CD14-positive monocyte (primary cell): ENCODE measurements around the gene SNAPC4. TPM values are rescaled to one million over a fixed set of nuclear protein-coding genes. Genes with fewer than 3 reads are reported as not detected.

Source experiments
- DNase-seq, 3 donors: peaks; one replicate each; pipeline ENCODE4 v3.0.0-alpha.2; 2011 to 2022
- H2AFZ ChIP-seq: 2 replicates; pipeline ENCODE4 v1.6.0; 2012; ENCODE audit warnings: mild to moderate bottlenecking, low read depth, low read length, inconsistent platforms; ENCODE audit not compliant: insufficient read depth, poor library complexity, severe bottlenecking
- H3K27ac ChIP-seq, 2 donors: 1 replicate in 1 of 2; 2 replicates in 1 of 2; pipeline ENCODE4 v1.5.1; 2012 to 2013; ENCODE audit warnings: low read length in 2 of 2, control low read depth in 1 of 2, inconsistent platforms in 1 of 2, low read depth in 1 of 2, mild to moderate bottlenecking in 1 of 2
- H3K27me3 ChIP-seq, 2 donors: one replicate each; pipeline versions ENCODE4 v1.6.0 to v1.6.1; 2011 to 2013; ENCODE audit warnings: low read length in 2 of 2; ENCODE audit not compliant: control insufficient read depth in 2 of 2, insufficient read depth in 2 of 2
- H3K36me3 ChIP-seq, 2 donors: replicated peaks in 1 of 2; 1 replicate in 1 of 2; 2 replicates in 1 of 2; pipeline versions ENCODE4 v1.5.1 to v1.6.1; 2012 to 2013; ENCODE audit warnings: low read length in 2 of 2, control low read depth in 1 of 2, inconsistent platforms in 1 of 2, mild to moderate bottlenecking in 1 of 2; ENCODE audit not compliant: insufficient read depth in 2 of 2, control insufficient read depth in 1 of 2
- H3K4me1 ChIP-seq, 2 donors: 1 replicate in 1 of 2; 2 replicates in 1 of 2; pipeline versions ENCODE4 v1.5.1 to v1.6.1; 2012 to 2013; ENCODE audit warnings: low read length in 2 of 2, control low read depth in 1 of 2, inconsistent platforms in 1 of 2, mild to moderate bottlenecking in 1 of 2, moderate library complexity in 1 of 2; ENCODE audit not compliant: insufficient read depth in 2 of 2, control insufficient read depth in 1 of 2
- H3K4me2 ChIP-seq: replicated peaks from 2 replicates; pipeline ENCODE3; 2012; ENCODE audit warnings: low read length, moderate library complexity, mild to moderate bottlenecking; ENCODE audit not compliant: poor library complexity, severe bottlenecking; ENCODE audit errors: extremely low read depth
- H3K4me3 ChIP-seq, 3 experiments: fragments of 200-600 bp in 1 of 3; sonication (generic) in 1 of 3; replicated peaks in 1 of 3; 1 replicate in 2 of 3; 2 replicates in 1 of 3; pipeline ENCODE4 v1.5.1; 2011 to 2013; ENCODE audit warnings: low read length in 3 of 3, mild to moderate bottlenecking in 3 of 3, control low read depth in 2 of 3, low read depth in 2 of 3, inconsistent platforms in 1 of 3, moderate library complexity in 1 of 3
- H3K79me2 ChIP-seq: 2 replicates; pipeline ENCODE4 v1.6.0; 2012; ENCODE audit warnings: mild to moderate bottlenecking, control low read depth, inconsistent platforms, low read length, moderate library complexity; ENCODE audit not compliant: insufficient read depth
- H3K9ac ChIP-seq: 2 replicates; pipeline ENCODE4 v1.6.0; 2017; ENCODE audit warnings: low read length, mild to moderate bottlenecking; ENCODE audit not compliant: insufficient read depth, poor library complexity, severe bottlenecking
- H3K9me3 ChIP-seq, 2 donors: replicated peaks in 1 of 2; 1 replicate in 1 of 2; 2 replicates in 1 of 2; pipeline versions ENCODE4 v1.5.1 to v1.6.1; 2012 to 2013; ENCODE audit warnings: low read length in 2 of 2, control low read depth in 1 of 2; ENCODE audit not compliant: control insufficient read depth in 1 of 2, insufficient read depth in 1 of 2
- H4K20me1 ChIP-seq: 2 replicates; pipeline ENCODE4 v1.6.0; 2012; ENCODE audit warnings: mild to moderate bottlenecking, low read length, control low read depth, moderate library complexity; ENCODE audit not compliant: insufficient read depth
- H3K27ac Mint-ChIP-seq, 7 donors: one replicate each; pipeline ENCODE4 v1.8.0; 2020; ENCODE audit warnings: mild to moderate bottlenecking in 7 of 7, mixed read lengths in 7 of 7, moderate library complexity in 6 of 7, inconsistent platforms in 2 of 7
- H3K27me3 Mint-ChIP-seq, 3 donors: one replicate each; pipeline ENCODE4 v1.8.0; 2021 to 2022; ENCODE audit warnings: low read depth in 3 of 3, mild to moderate bottlenecking in 3 of 3, mixed read lengths in 3 of 3, moderate library complexity in 3 of 3, inconsistent platforms in 1 of 3
- H3K36me3 Mint-ChIP-seq, 2 donors: one replicate each; pipeline ENCODE4 v1.8.0; 2020; ENCODE audit warnings: mixed read lengths in 2 of 2, inconsistent platforms in 1 of 2, mild to moderate bottlenecking in 1 of 2
- H3K4me1 Mint-ChIP-seq: one replicate; pipeline ENCODE4 v1.8.0; 2020; ENCODE audit warnings: mild to moderate bottlenecking, mixed read lengths
- H3K4me3 Mint-ChIP-seq, 2 donors: one replicate each; pipeline ENCODE4 v1.8.0; 2020; ENCODE audit warnings: mild to moderate bottlenecking in 2 of 2, mixed read lengths in 2 of 2, moderate library complexity in 1 of 2
- H3K9me3 Mint-ChIP-seq, 7 donors: one replicate each; pipeline ENCODE4 v1.8.0; 2020 to 2022; ENCODE audit warnings: mixed read lengths in 7 of 7, mild to moderate bottlenecking in 6 of 7, moderate library complexity in 6 of 7, inconsistent platforms in 2 of 7
- CTCF ChIP-seq: fragments of 200-600 bp; IDR thresholded peaks from one replicate; pipeline ENCODE4 v1.8.0; 2022; ENCODE audit warnings: antibody characterized with exemption, mild to moderate bottlenecking
- WGBS: methylation state at CpG from one replicate; pipeline ENCODE4 v1.1.5; 2013; ENCODE audit warnings: missing lambda C conversion rate; ENCODE audit not compliant: insufficient coverage; 5-methylcytosine and 5-hydroxymethylcytosine counted together
- intact Hi-C, 2 donors: fragments of 100-400 bp; cut with micrococcal nuclease; formaldehyde crosslinking; loops; one replicate each; pipeline versions ENCODE4 v1.15.0 to v1.15.1; 2023
- polyA plus RNA-seq, 3 donors: library from polyadenylated mRNA; depleted of rRNA in 1 of 3; unstranded in 2 of 3; stranded (reverse) in 1 of 3; fragments of 300-500 nt in 2 of 3; fragments of >200 nt in 1 of 3; fragmentation: Illumina TruSeq in 2 of 3; gene quantifications; 1 replicate in 2 of 3; 2 replicates in 1 of 3; pipeline ENCODE4 v1.2.3, GENCODE V29; 2012 to 2021

Gene SNAPC4
- polyA plus RNA-seq, 3 donors, result 0.59 to 6.7 (median 1.2) TPM

- Histone ChIP-seq H3K27me3 (no peaks in the 10 kb centered on the region), H4K20me1 (peaks cover 14% of the 10 kb centered on the region), H3K9ac (peak within 1 kb of the TSS; percentile 78), H3K36me3 (peaks cover 16 to 21% of the 10 kb centered on the region in 2 donors), H2AFZ (peak within 1 kb of the TSS; percentile 81), H3K4me2 (peak within 1 kb of the TSS; percentile 80), H3K4me1 (peaks cover 35 to 42% of the 10 kb centered on the region in 2 donors), H3K79me2 (no peaks in the 10 kb centered on the region), H3K27ac (peak within 1 kb of the TSS; percentile 26 to 64), H3K4me3 (peak within 1 kb of the TSS; percentile 64 to 86 (median 65)), H3K9me3 (no peaks in the 10 kb centered on the region)
- TF ChIP-seq CTCF, result peak; percentile 100
- peaks cover 0 to 2% (median 0%) of the 10 kb centered on the region in 7 donors for H3K9me3 Mint-ChIP-seq
- DNase-seq, result peak; percentile 88 to 94 (median 92)
- H3K4me1 Mint-ChIP-seq, result peaks cover 24% of the 10 kb centered on the region
- intact Hi-C loops, result loop anchor here (5.0 to 10.0 kb wide), 4 partner anchors 39 to 121 kb away; partner anchors contain the start of genes ENTR1 (in 1 of the 2), PMPCA (in 1 of the 2), QSOX2 (in 1 of the 2) and SEC16A (in 1 of the 2)
- H3K27ac Mint-ChIP-seq, result peak within 1 kb of the TSS in 6 of 7 donors; percentile 73 to 93 (median 90)
- WGBS, result under 1% methylated on average over 90 of the region's 97 CpGs
- peak within 1 kb of the TSS; percentile 86 to 89 for H3K4me3 Mint-ChIP-seq
- peaks cover 1 to 2% (median 2%) of the 10 kb centered on the region in 3 donors for H3K27me3 Mint-ChIP-seq
- peaks cover 7 to 16% of the 10 kb centered on the region in 2 donors for H3K36me3 Mint-ChIP-seq
Observed at GRCh38 chr9:136363106-136363948, 36.6 kb downstream of the SNAPC4 start, which contains the start of gene DNLZ. Gene DNLZ, minus strand, starts transcription at chr9:136363744. Its CDS starts 30 bp downstream, at chr9:136363714.

- Histone ChIP-seq H3K9me3 (no peaks in the 10 kb centered on the region), H3K27ac (peak overlapping the region; percentile 26 to 51), H3K4me1 (peaks cover 35 to 42% of the 10 kb centered on the region in 2 donors), H3K4me2 (no peak overlapping the region), H3K9ac (no peak overlapping the region), H4K20me1 (peaks cover 12% of the 10 kb centered on the region), H3K36me3 (peaks cover 9 to 12% of the 10 kb centered on the region in 2 donors), H2AFZ (no peak overlapping the region), H3K79me2 (no peaks in the 10 kb centered on the region), H3K4me3 (no peak overlapping the region), H3K27me3 (no peaks in the 10 kb centered on the region)
- WGBS, result 94% methylated on average over 5 of the region's 6 CpGs
- intact Hi-C loops, result loop anchor here (5.0 to 10.0 kb wide), 4 partner anchors 40 to 122 kb away; partner anchors contain the start of genes ENTR1 (in 1 of the 2), PMPCA (in 1 of the 2), QSOX2 (in 1 of the 2) and SEC16A (in 1 of the 2)
- H3K27me3 Mint-ChIP-seq, result peaks cover 1 to 2% (median 2%) of the 10 kb centered on the region in 3 donors
- peaks cover 24% of the 10 kb centered on the region for H3K4me1 Mint-ChIP-seq
- peaks cover 0 to 2% (median 0%) of the 10 kb centered on the region in 7 donors for H3K9me3 Mint-ChIP-seq
- DNase-seq, result no peak
- H3K36me3 Mint-ChIP-seq, result peaks cover 0 to 7% of the 10 kb centered on the region in 2 donors
- peak overlapping the region in 2 of 7 donors; percentile 14 to 30 for H3K27ac Mint-ChIP-seq
- H3K4me3 Mint-ChIP-seq, result no peak overlapping the region
- no peak for TF ChIP-seq CTCF
Observed at GRCh38 chr9:136362450-136362784, 37.6 kb downstream of the SNAPC4 start.
